Activated CD8-positive, alpha-beta memory T cell treated with anti-CD3 and anti-CD28 coated beads, Interleukin-2, amount 50 U/mL, for 1 hour (primary cell): ENCODE data around the gene GRM7.

Experiments used
- DNase-seq: peaks from one replicate; pipeline ENCODE4 v3.0.0-alpha.2; 2020; ENCODE audit errors: extremely low read depth

The GRM7 gene

DNA sequence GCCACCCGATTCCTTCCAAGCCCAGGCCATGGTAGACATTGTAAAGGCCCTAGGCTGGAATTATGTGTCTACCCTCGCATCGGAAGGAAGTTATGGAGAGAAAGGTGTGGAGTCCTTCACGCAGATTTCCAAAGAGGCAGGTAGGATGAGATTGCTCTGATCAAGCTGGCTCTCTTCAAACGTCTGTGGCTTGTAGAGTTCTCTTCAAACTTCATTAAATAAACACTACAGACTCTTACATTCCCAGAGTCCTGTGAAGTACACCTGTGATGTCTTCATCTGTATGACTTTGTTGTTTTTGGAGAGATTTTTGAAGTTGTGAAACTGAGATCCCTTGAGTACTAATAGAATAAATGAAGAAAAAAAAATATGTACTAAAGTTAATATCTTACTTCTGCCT, 285.6 kb downstream of the GRM7 start:
- DNase-seq, result no peak

DNA sequence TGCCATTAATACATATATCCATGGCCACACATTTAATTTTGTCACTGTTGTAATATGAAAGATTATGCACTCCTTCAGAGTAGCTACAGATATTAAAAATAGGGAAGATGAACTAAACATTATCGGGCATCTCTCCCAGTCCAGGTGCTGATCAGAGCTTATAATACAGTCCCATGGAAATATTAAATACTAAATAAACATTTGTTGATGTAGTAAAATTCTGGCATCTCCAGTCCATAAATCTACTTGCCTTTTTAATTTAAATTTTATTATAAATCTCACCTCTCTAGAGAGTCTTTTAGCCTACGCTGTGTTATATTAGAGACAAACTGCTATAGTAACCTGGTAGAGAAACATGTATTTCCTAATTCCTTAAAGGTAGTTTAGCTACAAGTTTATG, 297.6 kb downstream of the GRM7 start:
- no peak for DNase-seq

DNA sequence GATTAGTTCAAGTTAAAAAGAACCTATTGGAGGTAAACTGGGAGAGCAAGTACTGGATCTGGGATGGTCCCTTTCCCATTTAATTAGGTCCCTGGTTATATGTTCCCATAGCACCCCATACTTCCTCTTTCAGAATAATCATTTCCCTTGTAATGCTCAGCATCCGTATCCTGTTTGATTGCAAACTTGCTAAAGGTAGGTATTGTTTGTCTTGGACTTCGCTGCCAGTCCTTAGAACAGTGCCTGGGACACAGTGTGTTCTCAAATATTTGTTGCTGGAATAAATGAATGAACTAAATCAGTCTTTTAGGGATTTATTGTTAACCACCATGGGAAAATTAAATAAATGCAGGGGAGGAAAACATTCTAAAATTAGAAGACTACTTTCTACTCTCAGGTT, 299.8 kb downstream of the GRM7 start:
- DNase-seq, result no peak

DNA sequence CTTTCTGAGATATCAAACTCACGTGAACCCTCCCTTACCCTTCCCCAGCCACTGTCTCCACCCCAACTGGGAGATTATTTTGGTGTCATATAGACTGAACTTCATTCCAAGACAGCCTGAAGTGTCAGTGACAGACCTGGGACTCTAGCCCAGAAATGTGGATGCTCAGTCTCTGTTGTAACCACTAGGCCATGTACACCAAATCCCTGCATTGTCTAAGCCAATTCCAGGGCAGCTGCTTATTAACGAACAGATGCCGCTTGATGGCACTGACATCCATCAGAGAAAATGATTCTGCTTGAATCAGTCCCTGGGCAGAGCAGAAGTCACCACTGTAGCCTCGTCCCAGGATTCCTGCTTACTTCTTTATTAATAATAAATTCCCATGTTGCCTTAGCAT, 305.5 kb downstream of the GRM7 start:
- DNase-seq, result no peak

DNA sequence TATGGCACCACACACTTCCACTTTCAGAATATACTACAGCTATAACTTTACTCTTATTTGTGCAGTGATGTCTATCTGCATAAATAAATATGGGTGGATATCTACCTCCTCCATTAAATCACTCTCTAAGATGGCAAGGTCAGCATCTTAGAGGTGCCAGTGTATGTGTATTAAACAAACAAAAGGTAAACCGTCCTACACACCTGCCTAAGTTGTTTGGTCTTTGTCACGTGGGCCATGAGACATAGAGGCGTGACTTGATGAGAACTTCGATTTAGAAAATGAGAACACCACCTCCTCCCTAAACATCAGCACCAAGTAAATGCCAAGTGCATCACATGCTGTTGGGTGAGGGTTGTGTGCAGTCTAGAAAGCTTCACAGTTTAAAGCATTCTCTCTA, 310.6 kb downstream of the GRM7 start:
- DNase-seq, result no peak

DNA sequence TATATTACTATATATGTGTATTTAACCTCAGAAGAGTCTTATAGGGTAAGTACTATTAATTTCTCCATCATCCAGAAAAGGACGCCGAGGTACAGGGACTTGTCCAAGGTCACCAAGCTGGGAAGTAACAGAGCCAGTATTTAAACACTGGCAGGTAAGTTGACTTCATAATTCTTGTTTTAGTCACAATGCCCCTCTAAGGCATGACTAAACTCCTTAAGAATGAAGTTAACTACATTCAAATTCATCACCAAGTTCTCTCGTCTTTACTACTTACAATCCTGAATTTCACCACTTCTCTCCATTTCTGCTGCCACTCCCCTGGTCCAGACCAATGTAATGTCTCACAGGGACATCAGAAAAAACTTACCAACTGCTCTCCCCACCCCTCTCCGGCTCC, 312.1 kb downstream of the GRM7 start:
- DNase-seq, result no peak

DNA sequence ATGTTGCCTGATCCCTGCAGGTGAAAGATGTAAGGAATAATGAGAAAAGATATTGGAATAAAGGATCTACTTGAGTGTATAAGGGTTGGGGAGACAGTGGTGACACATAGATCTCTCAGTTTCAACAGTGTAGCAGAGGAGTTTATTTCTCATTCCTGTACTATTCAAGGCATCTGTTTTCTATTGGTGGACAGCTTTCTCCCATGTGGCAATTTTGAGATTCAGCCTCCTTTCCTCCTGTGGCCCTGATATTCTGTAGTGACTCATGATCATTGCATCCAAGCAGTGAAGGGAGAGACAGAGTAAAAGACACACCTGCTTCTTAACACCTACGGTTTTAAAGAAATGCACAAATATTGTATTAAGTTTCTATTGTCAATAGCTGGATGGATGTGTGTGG, 327.6 kb downstream of the GRM7 start:
- no peak for DNase-seq

DNA sequence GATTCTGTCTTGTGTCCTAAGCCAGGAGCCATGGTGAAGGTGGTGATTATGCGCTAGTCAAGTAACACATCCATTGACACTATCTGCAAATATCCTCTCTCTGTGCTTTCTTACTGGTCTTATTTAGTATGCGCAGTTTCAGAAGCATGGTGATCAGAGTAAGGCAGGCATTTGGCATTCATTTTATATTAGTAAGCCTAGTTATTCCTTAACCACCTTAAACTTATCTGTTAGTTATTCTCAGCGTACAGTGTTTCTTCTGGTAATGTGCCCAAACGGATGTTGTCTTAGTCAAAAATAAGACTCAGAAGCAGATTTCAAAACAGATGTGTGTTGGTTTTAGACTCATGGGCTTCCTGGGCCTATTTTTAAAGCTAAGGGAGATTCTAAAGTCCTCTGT, 329.2 kb downstream of the GRM7 start:
- no peak for DNase-seq

DNA sequence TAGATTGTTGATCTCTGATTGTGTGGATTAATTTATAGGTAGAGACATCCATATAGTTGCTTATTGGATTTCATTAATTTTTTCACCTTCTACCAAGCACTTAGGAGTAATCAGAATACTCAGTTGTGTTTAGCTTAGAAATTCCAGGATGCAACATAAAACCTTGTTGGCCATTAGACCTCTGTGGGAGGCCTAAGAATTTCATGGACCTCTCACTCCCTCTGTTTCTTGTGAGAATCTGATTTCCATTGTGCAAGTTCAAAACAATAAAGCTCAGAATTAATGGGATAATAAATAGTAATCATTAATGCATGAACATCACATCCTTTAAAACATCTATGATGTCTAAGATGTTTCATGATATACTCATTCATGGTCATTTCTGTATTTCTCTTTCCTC, 332.4 kb downstream of the GRM7 start:
- DNase-seq, result no peak

DNA sequence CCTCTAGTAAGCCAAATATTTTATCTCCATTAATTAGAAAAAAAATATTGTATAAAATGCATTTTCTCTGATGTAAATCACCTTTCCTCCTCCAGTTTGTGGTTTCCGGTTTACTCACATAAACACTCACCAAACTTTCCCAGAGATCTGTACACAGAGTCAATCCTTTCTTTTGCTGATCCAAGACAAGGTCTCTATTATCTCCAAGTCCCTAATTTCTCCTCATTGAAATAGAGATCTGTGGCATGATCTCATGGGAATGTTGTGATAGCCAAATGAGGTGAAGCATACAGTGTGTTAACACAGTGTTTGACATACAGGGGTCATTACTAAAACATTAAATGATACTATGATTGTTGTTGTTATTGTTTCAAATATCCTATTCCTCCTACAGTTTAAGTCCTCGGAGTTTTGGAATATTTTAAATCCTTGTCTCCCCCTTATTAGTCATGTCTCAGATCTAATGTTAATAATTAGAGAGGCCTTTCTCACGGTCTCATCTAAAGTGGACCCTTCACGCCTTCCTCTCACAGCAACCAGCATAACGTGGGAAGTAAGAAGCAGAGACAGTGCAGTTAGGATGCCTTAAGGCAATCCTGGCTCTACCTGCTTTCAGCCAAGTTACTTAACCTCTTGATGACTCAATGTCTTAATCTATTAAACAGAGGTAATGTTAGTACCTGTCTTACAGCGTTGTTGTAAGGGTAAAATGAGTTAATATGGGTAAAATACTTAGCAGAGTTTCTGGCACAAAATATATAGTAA, 333.3 kb downstream of the GRM7 start:
- no peak for DNase-seq

DNA sequence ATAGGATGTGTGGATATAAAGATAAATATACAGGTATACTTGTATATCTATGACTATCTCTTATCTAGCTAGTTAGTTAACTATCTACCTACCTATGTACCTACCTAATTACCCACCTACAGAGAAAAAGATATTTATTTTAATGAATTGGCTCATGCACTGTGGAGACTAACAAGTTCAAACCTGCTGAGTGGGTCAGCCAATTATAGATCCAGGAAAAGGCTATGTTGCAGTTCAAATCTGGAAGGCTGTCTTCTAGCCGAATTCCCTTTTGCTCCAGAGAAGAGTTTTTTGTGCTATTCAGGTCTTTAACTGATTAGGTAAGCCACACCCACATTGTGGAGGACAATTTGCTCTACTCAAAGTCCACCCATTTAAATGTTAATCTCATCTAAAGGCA, 335.0 kb downstream of the GRM7 start:
- no peak for DNase-seq

DNA sequence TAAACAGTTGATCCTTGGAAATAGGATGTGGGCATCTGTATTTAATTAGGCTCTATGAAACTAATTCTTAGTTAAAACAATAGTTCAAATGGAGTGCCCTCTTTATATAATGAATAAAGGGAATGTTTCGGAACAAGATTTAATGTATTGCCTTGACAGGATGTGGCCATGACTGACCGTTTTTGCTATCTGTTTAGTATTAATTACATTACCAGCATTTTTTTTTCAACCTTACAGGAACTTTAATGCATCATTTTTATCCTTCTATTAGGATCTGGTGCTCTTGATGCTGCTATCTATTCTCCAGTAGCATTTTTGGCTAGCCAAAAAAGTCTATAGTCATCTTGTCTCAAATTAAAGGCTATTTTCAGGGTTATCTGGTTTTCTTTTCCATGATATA, 340.9 kb downstream of the GRM7 start:
- no peak for DNase-seq

DNA sequence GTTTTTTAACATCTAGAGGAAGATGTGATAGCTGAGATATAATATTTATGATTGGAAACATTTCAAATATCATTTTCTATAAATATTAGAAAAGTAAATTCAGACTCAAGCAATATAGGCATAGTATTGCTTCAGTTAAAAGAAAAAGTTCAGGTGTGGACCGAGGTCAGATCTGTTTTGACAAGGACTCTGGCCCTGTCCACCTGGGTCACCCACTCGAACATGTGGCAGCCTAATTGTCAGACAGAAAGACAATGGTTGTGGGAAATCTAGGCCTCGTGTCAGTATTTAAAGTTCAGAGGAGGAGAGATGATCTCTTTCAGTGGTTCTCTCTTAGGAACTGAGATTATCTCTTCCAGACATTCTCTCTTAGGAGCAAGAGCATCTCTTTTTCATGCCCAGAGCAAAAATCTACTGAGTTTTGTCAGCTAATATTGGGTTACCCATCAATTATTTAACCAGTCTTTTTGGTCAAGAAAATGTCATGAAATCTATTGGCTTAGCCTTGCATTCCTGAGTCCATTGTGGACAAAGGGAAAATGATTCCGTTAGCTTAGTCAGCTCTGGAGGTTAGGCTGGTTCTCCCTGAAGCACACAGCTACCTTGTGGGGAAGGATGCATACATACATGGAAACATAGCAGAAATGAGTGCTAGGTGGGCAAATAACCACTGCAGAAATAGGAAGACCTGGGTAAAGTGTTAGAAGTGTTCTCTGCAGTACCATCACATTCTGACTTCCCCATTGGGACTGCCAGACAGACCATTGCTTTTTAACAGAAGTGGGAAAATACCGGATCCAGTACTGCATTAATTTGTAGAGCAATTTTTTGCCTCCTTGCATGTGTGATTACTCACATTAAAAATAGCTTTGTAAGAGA, 343.3 kb downstream of the GRM7 start:
- no peak for DNase-seq

DNA sequence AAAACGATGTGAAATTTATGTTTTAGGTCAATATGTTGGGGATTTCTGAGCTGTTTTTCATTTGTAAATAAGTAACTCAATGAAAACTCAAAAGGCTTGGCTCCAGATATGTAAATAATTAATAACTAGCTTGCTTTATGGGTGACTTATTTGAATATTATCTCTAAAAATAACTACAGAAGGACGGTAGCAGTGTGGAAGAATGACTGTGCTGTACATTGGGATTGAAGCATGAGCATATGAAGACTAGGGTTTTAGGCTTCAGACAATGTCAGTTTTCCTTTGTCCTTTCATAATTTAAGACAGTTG, 343.9 kb downstream of the GRM7 start:
- DNase-seq, result no peak

DNA sequence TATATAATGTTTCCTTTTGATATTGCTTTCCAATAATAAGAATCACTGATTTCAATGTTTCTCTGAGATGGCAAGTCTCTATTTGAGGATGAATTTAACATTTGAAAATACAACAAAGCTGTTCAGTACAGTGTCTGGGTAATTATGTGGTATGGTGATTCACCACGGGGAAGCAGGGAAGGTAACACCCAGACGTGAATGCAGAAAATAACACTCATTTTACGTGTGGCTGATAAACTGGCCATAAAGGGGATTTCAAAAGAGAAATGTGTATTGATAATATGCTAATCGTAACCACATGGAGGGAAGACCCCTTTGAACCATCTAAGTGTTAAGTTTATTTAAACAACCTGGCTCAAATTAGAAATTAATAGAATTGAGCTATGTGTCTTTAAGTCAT, 344.6 kb downstream of the GRM7 start:
- DNase-seq, result no peak

DNA sequence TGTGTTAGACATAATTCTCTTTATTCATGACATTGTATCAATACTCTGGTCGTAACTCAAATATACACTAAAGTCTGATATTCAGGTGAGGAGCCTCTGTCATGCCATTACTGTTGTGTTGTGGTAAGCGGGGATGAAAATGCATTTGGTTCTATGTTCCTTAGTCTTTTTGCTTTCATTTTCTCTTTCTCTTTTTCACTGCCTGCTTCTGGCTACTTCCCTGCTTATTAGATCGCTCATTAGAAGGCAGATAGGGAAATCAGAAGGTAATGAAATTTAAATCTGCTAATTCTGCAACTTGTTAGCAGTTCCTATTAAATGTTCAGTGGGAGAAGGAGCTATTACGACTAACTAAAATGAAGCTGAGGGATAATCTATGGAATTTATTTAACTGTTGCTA, 345.0 kb downstream of the GRM7 start:
- no peak for DNase-seq

DNA sequence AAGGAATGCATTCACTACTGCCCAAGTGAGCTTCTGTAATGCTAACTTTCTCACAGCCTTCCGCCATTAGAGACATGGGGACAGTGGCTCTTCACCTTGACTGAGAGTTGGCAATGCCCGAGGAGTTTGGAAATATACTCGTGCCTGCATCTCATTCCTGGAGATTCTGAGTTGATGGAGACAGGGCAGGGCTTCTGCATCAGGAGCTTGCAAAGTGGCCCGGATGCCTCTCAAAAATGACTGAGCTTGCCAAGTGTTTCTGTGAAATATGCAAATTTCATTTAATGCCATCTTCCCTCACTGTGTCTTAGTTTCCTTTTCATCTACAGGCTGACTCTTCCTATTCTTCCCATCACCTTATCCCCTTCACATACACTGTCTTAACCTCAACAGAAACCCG, 346.2 kb downstream of the GRM7 start:
- no peak for DNase-seq

DNA sequence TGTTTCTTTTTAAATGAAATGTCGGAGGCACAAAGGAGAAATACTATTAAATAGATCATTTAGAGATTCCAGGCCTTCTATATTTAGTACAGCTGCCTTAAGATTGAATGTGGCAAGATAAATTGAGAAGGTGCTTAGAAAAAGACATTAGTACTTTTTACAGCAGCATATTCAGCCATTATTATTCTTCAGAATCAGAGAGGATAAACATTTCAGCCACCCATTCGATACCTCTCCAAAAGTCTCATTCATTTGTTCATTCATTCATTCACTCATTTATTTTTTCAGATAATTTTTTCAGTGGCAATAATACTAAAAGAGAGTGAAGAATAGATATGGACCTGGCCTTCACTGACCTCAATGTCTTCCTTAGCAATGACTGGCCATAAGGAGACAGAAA, 347.0 kb downstream of the GRM7 start:
- DNase-seq, result no peak

DNA sequence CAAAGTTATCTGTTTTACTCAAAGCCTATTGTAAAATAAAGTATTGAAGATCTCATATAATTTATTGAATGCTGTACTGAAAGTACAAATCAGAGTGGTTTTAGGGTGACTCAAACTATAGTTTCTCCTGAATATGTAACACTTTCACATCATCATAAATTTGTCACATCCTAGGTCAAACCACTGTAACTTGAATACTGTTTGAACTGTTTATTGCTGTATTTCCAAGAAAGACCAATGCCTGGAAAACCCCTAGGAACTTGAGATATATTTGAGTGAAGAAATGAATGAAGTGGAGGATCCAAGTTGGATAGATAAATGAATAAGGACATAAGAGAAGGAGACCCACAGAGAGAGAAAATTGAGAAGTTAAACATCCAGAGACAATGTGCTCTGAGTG, 348.2 kb downstream of the GRM7 start:
- no peak for DNase-seq

DNA sequence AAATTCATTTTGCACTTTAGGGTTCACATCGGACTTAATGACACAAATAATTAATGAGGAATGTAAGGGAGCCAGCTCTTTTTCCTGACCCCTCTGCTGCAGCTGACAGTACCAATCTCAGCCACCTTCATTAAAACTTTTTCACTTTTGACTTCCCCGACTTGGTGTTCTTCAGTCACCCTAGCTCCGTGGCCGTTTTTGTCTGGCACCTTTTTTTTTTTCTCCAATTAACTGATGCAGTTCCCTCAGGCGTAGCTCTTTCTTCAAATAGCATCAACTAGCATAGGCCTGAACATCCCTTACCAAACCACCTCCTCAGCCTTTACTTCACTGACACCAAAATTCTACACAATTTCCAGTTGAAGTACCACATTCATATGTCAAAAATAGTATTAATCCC, 350.8 kb downstream of the GRM7 start:
- no peak for DNase-seq

DNA sequence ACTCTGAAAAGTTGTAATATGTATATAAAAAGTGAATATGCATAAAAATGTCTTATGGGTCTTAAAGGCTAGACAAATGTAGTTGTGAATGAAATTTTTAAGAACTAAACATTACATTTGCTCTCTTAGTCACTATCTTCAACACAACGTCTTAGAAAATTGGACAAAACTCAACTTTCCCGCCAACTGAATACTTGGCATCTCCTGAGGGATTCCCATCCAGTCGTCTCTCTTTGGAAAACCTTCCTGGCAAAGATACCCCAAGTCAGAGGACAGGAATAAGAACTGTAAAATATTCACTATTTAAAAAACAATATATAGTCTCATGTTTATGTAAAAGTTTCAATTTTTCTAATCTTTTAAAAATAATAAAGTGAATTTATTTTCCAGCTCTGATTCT, 354.8 kb downstream of the GRM7 start:
- DNase-seq, result no peak

DNA sequence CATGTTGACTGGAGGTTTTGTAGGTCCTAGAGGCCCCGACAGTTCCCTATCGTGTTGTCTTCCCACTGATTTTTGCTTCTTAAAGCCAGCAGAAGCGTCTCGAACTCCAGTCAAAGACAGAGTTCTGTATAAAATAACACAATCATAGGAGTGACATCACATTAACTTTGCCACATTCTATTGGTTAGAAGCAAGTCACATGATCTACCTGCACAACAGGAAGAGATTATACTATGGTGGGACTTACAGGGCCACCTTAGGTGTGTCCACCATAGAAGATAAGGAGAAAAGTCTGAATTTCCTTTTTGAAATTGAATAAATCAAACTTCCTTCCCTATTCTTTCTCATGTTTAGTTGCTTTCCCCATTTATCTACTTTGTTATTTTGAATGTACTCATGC, 365.5 kb downstream of the GRM7 start:
- DNase-seq, result no peak

DNA sequence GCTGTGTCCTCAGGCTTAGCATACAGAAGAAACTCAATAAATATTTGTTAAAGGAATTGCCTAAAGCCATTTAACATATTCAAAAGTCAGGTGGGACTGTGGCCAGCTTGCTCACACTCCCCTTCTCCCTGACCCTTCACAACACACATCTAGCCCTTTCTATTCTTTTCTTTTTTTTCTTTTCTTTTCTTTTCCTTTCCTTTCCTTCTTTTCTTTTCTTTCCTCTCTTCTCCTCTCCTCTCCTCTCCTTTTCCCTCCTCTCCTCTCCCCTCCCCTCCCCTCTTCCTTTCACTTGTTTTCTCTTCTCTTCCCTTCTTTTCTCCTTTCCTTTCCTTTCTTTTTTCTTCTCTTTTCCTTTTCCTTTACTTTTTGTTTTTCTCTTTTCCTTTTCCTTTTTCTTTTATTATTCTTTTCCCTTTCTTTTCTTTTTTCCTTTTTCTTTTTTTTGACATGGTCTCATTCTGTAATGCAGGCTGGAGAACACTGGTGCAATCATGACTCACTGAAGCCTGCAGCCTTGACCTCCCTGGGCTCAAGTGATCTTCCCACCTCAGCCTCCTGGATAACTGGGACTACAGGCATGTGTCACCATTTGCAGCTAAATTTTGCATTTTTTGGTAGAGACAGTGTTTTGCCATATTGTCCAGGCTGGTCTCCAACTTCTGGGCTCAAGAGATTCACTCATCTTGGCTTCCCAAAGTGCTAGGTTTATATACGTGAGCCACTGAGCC, 377.8 kb downstream of the GRM7 start:
- no peak for DNase-seq
